Liver (tissue), 9 donors: ENCODE measurements around the gene CBR1. TPM values are rescaled to one million over a fixed set of nuclear protein-coding genes. Genes with fewer than 3 reads are reported as not detected.

ENCODE experiments used
- DNase-seq: peaks from one replicate; pipeline ENCODE4 v3.0.0-alpha.2; 2017; ENCODE audit warnings: low spot score
- H3K27ac ChIP-seq, 2 donors: one replicate each; pipeline ENCODE4 v1.7.0; 2013; ENCODE audit warnings: inconsistent platforms in 2 of 2, low read length in 2 of 2, control low read depth in 1 of 2, low read depth in 1 of 2, mild to moderate bottlenecking in 1 of 2
- H3K27me3 ChIP-seq, 4 donors: one replicate each; pipeline versions ENCODE4 v1.6.1 to v1.7.0; 2013; ENCODE audit warnings: low read length in 3 of 4, inconsistent platforms in 1 of 4, mild to moderate bottlenecking in 1 of 4, moderate library complexity in 1 of 4; ENCODE audit not compliant: control insufficient read depth in 4 of 4, insufficient read depth in 4 of 4
- H3K36me3 ChIP-seq, 4 donors: one replicate each; pipeline versions ENCODE4 v1.6.1 to v1.7.0; 2013; ENCODE audit warnings: low read length in 3 of 4, mild to moderate bottlenecking in 3 of 4, low read depth in 1 of 4, moderate library complexity in 1 of 4; ENCODE audit not compliant: control insufficient read depth in 4 of 4, insufficient read depth in 3 of 4
- H3K4me1 ChIP-seq, 4 donors: one replicate each; pipeline versions ENCODE4 v1.6.1 to v1.7.0; 2013; ENCODE audit warnings: low read length in 3 of 4, mild to moderate bottlenecking in 3 of 4, moderate library complexity in 1 of 4; ENCODE audit not compliant: control insufficient read depth in 4 of 4, insufficient read depth in 4 of 4
- H3K4me3 ChIP-seq, 3 donors: one replicate each; pipeline versions ENCODE4 v1.6.1 to v1.7.0; 2013; ENCODE audit warnings: low read length in 3 of 3, control low read depth in 1 of 3, low read depth in 1 of 3, mild to moderate bottlenecking in 1 of 3
- H3K9ac ChIP-seq, 2 donors: one replicate each; pipeline ENCODE4 v1.7.0; 2013; ENCODE audit warnings: low read length in 2 of 2, mild to moderate bottlenecking in 2 of 2, moderate library complexity in 2 of 2, control low read depth in 1 of 2, low read depth in 1 of 2
- H3K9me3 ChIP-seq, 4 donors: one replicate each; pipeline versions ENCODE4 v1.6.1 to v1.7.0; 2013; ENCODE audit warnings: low read length in 3 of 4; ENCODE audit not compliant: control insufficient read depth in 4 of 4
- EGR1 ChIP-seq, 2 donors: IDR thresholded peaks; 2 replicates each; pipeline ENCODE4 v1.6.1; 2016 to 2018; ENCODE audit warnings: antibody characterized with exemption in 2 of 2, low read depth in 2 of 2
- FOXA1 ChIP-seq: IDR thresholded peaks from 2 replicates; pipeline ENCODE4 v1.6.1; 2016; ENCODE audit warnings: antibody characterized with exemption
- FOXA2 ChIP-seq: IDR thresholded peaks from 2 replicates; pipeline ENCODE4 v1.6.1; 2016; ENCODE audit warnings: antibody characterized with exemption
- GABPA ChIP-seq, 2 donors: IDR thresholded peaks in 1 of 2; conservative IDR thresholded peaks in 1 of 2; 2 replicates each; pipeline ENCODE4 v1.6.1; 2016; ENCODE audit warnings: antibody characterized with exemption in 2 of 2, mild to moderate bottlenecking in 1 of 2, moderate library complexity in 1 of 2
- HNF4A ChIP-seq, 2 donors: conservative IDR thresholded peaks; 2 replicates each; pipeline ENCODE4 v1.6.1; 2016; ENCODE audit warnings: antibody characterized with exemption in 2 of 2, mild to moderate bottlenecking in 2 of 2
- HNF4G ChIP-seq: IDR thresholded peaks from 2 replicates; pipeline ENCODE4 v1.6.1; 2016; ENCODE audit warnings: antibody characterized with exemption
- JUND ChIP-seq, 2 donors: IDR thresholded peaks; 2 replicates each; pipeline ENCODE4 v1.6.1; 2016; ENCODE audit warnings: antibody characterized with exemption in 2 of 2
- NR2F2 ChIP-seq: IDR thresholded peaks from 2 replicates; pipeline ENCODE4 v1.6.1; 2016; ENCODE audit warnings: antibody characterized with exemption
- RAD21 ChIP-seq, 2 donors: IDR thresholded peaks; 2 replicates each; pipeline ENCODE4 v1.6.1; 2016; ENCODE audit warnings: antibody characterized with exemption in 2 of 2, mild to moderate bottlenecking in 2 of 2
- RXRA ChIP-seq, 2 donors: IDR thresholded peaks; 2 replicates each; pipeline ENCODE4 v1.6.1; 2017 to 2018; ENCODE audit warnings: antibody characterized with exemption in 2 of 2, mild to moderate bottlenecking in 1 of 2
- SP1 ChIP-seq: IDR thresholded peaks from 2 replicates; pipeline ENCODE4 v1.6.1; 2018; ENCODE audit warnings: antibody characterized with exemption, mild to moderate bottlenecking
- TAF1 ChIP-seq: conservative IDR thresholded peaks from 2 replicates; pipeline ENCODE4 v1.6.1; 2016; ENCODE audit warnings: antibody characterized with exemption, mild to moderate bottlenecking
- YY1 ChIP-seq: IDR thresholded peaks from 2 replicates; pipeline ENCODE4 v1.6.1; 2016; ENCODE audit warnings: antibody characterized with exemption, mild to moderate bottlenecking
- WGBS: extraction: QIAGEN DNeasy Blood & Tissue Kit; methylation state at CpG from one replicate; pipeline ENCODE4 v1.1.7; 2013; 5-methylcytosine and 5-hydroxymethylcytosine counted together
- polyA plus RNA-seq, 2 donors: library from polyadenylated mRNA; stranded (reverse) in 1 of 2; unstranded in 1 of 2; fragments of 200-250 nt in 1 of 2; fragments of >200 nt in 1 of 2; fragmentation: Nextera tagmentation in 1 of 2; extraction: Ambion mirVana in 1 of 2; gene quantifications; one replicate each; pipeline versions ENCODE4 v1.2.1 to v1.2.3, GENCODE V29; 2013 to 2015
- total RNA-seq, 2 donors: library from RNA; depleted of rRNA; stranded (reverse); fragments of >200 nt; gene quantifications; one replicate each; pipeline ENCODE4 v1.2.3, GENCODE V29; 2014
- TF ChIP-seq, protein P1 (sequence below): IDR thresholded peaks from 2 replicates; pipeline ENCODE4 v1.6.1; 2016; ENCODE audit warnings: antibody characterized with exemption, mild to moderate bottlenecking
- TF ChIP-seq, protein P2 (sequence below): IDR thresholded peaks from 2 replicates; pipeline ENCODE4 v1.6.1; 2016; ENCODE audit warnings: antibody characterized with exemption
- TF ChIP-seq, protein P3 (sequence below): IDR thresholded peaks from 2 replicates; pipeline ENCODE4 v1.6.1; 2016; ENCODE audit warnings: antibody characterized with exemption
- TF ChIP-seq, protein P4 (sequence below): IDR thresholded peaks from 2 replicates; pipeline ENCODE4 v1.6.1; 2016; ENCODE audit warnings: antibody characterized with exemption
- donor health status: healthy.
- donor health status: healthy.
- donor health status: healthy.
- donor health status: healthy.
- donor health status: healthy.

CBR1 gene
- total and polyA plus RNA-seq, 4 donors: 94.2 to 218 (median 178) TPM

DNA sequence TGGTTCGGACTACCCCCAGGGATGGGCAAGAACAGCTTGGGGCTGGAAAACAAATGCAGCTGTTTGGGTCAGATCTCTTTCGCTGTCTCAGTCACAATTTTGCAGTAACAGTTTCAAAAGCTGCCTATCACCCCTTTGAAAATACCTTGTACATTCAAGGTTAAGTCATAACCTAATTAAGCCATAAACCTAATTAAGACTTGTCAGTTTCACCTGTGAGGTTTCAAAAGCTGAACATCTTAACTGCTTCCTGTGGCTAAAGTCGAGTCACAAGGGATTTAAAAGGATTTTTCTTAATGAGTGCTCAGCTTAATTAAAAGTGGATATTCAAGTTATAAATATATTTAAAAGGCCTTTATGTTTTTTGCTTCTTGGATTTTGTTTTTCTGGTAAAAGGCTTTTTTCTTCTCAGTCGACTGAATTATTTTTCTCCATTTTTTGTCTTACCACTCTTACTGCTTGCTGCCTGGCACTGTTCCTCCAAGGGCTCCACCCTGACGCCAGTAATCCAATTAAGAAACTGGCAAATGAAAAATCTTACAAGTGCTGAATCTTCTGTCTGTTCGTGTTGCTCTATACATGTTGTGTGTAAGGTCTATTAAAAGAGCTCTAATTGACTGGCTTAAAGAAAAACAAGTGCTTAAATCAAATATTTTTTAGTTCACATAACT lies 31.3 kb downstream of the CBR1 start:
- TF ChIP-seq YY1: no peak
- TF ChIP-seq SP1: no peak
- no peak for TF ChIP-seq HNF4G
- no peak for TF ChIP-seq EGR1 (IDR thresholded peaks at IDR 0.05; ENCODE audit: low read depth in 2 of 2)
- TF ChIP-seq HNF4A (conservative IDR thresholded peaks at IDR 0.05): no peak
- no peak for TF ChIP-seq FOXA2
- TF ChIP-seq, protein P1, sequence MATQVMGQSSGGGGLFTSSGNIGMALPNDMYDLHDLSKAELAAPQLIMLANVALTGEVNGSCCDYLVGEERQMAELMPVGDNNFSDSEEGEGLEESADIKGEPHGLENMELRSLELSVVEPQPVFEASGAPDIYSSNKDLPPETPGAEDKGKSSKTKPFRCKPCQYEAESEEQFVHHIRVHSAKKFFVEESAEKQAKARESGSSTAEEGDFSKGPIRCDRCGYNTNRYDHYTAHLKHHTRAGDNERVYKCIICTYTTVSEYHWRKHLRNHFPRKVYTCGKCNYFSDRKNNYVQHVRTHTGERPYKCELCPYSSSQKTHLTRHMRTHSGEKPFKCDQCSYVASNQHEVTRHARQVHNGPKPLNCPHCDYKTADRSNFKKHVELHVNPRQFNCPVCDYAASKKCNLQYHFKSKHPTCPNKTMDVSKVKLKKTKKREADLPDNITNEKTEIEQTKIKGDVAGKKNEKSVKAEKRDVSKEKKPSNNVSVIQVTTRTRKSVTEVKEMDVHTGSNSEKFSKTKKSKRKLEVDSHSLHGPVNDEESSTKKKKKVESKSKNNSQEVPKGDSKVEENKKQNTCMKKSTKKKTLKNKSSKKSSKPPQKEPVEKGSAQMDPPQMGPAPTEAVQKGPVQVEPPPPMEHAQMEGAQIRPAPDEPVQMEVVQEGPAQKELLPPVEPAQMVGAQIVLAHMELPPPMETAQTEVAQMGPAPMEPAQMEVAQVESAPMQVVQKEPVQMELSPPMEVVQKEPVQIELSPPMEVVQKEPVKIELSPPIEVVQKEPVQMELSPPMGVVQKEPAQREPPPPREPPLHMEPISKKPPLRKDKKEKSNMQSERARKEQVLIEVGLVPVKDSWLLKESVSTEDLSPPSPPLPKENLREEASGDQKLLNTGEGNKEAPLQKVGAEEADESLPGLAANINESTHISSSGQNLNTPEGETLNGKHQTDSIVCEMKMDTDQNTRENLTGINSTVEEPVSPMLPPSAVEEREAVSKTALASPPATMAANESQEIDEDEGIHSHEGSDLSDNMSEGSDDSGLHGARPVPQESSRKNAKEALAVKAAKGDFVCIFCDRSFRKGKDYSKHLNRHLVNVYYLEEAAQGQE: no peak
- TF ChIP-seq, protein P2, sequence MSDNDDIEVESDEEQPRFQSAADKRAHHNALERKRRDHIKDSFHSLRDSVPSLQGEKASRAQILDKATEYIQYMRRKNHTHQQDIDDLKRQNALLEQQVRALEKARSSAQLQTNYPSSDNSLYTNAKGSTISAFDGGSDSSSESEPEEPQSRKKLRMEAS: no peak
- no peak for TF ChIP-seq JUND (IDR thresholded peaks at IDR 0.05)
- TF ChIP-seq RXRA (IDR thresholded peaks at IDR 0.05): no peak
- TF ChIP-seq, protein P3, sequence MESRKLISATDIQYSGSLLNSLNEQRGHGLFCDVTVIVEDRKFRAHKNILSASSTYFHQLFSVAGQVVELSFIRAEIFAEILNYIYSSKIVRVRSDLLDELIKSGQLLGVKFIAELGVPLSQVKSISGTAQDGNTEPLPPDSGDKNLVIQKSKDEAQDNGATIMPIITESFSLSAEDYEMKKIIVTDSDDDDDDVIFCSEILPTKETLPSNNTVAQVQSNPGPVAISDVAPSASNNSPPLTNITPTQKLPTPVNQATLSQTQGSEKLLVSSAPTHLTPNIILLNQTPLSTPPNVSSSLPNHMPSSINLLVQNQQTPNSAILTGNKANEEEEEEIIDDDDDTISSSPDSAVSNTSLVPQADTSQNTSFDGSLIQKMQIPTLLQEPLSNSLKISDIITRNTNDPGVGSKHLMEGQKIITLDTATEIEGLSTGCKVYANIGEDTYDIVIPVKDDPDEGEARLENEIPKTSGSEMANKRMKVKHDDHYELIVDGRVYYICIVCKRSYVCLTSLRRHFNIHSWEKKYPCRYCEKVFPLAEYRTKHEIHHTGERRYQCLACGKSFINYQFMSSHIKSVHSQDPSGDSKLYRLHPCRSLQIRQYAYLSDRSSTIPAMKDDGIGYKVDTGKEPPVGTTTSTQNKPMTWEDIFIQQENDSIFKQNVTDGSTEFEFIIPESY: no peak
- TF ChIP-seq FOXA1: no peak
- 72% methylated on average over 6 of the region's 6 CpGs for WGBS
- no peak overlapping the region for H3K4me3 ChIP-seq
- no peaks in the 10 kb centered on the region for H3K36me3 ChIP-seq
- H3K9ac ChIP-seq: no peak overlapping the region
- no peak for DNase-seq
- H3K27ac ChIP-seq: no peak overlapping the region
- H3K4me1 ChIP-seq: peaks cover 0 to 5% (median 1%) of the 10 kb centered on the region in 4 donors
- H3K9me3 ChIP-seq: no peaks in the 10 kb centered on the region
- no peaks in the 10 kb centered on the region for H3K27me3 ChIP-seq

DNA sequence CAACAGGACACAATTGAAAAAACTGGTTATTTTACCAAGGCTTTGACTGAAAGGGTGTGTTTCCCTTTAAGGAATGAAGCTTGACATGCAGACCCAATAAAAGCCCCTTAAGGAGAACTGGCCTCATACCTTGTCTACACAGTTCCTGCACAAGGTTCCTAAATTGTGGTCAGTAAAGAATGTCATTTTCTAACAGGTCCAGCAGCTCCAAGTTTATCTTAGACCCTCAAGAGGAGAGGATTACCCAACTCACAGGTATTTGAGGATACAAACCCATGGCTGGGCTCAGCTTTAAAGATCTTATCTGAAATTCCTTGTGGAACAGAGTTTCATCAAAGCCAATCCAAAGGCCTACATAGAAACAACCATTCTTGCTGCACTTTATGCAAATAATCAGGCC lies 33.6 kb downstream of the CBR1 start:
- Histone ChIP-seq H3K4me1 (peaks cover 0 to 5% (median 1%) of the 10 kb centered on the region in 4 donors), H3K9ac (no peak overlapping the region), H3K27ac (no peak overlapping the region), H3K4me3 (no peak overlapping the region), H3K27me3 (no peaks in the 10 kb centered on the region), H3K9me3 (no peaks in the 10 kb centered on the region), H3K36me3 (no peaks in the 10 kb centered on the region)
- no peak for DNase-seq
- TF ChIP-seq SP1: no peak
- TF ChIP-seq FOXA2: no peak
- no peak for TF ChIP-seq EGR1 (IDR thresholded peaks at IDR 0.05; ENCODE audit: low read depth in 2 of 2)
- no peak for TF ChIP-seq GABPA (IDR thresholded peaks at IDR 0.05 in 1 of 2, conservative IDR thresholded peaks at IDR 0.05 in 1 of 2)
- no peak for TF ChIP-seq JUND (IDR thresholded peaks at IDR 0.05)
- TF ChIP-seq, protein P1: no peak
- TF ChIP-seq, protein P4, sequence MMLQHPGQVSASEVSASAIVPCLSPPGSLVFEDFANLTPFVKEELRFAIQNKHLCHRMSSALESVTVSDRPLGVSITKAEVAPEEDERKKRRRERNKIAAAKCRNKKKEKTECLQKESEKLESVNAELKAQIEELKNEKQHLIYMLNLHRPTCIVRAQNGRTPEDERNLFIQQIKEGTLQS: no peak
- TF ChIP-seq HNF4G: no peak
- no peak for TF ChIP-seq HNF4A (conservative IDR thresholded peaks at IDR 0.05)
- no peak for TF ChIP-seq RAD21 (IDR thresholded peaks at IDR 0.05)
- TF ChIP-seq, protein P3: no peak
- TF ChIP-seq FOXA1: no peak
- TF ChIP-seq YY1: no peak
- TF ChIP-seq, protein P2: no peak
- TF ChIP-seq RXRA (IDR thresholded peaks at IDR 0.05): no peak
- TF ChIP-seq TAF1: no peak
- no peak for TF ChIP-seq NR2F2
